ENCODE data around the gene DNAH8.

DNA sequence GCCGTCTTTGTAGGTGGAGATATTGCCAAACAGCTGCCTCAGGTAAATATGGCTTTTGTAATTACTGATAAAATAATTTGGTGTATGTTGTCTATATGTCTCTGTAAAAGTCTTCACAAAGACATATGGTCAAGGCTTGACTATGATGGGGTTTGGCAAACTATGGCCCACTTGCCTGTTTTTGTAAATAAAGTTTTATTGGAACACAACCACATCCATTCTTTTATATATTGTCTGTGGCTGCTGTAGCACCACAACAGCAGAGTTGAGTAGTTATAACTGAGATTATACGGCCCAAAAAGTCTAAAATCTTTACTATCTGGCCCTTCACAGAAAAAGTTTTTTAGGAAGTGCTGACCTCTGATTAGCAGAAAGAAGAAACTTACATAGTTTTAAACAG, 133.6 kb downstream of the DNAH8 start:
- TF ChIP-seq, protein P1, sequence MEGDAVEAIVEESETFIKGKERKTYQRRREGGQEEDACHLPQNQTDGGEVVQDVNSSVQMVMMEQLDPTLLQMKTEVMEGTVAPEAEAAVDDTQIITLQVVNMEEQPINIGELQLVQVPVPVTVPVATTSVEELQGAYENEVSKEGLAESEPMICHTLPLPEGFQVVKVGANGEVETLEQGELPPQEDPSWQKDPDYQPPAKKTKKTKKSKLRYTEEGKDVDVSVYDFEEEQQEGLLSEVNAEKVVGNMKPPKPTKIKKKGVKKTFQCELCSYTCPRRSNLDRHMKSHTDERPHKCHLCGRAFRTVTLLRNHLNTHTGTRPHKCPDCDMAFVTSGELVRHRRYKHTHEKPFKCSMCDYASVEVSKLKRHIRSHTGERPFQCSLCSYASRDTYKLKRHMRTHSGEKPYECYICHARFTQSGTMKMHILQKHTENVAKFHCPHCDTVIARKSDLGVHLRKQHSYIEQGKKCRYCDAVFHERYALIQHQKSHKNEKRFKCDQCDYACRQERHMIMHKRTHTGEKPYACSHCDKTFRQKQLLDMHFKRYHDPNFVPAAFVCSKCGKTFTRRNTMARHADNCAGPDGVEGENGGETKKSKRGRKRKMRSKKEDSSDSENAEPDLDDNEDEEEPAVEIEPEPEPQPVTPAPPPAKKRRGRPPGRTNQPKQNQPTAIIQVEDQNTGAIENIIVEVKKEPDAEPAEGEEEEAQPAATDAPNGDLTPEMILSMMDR (IDR thresholded peaks at IDR 0.05): no peak
- no peak for TF ChIP-seq POLR2A (IDR thresholded peaks at IDR 0.05)

All from sigmoid colon (tissue), 3 donors.